Mesothelial cell of epicardium (in vitro differentiated cells): ENCODE results near the gene DNM1. TPM values are rescaled to one million over a fixed set of nuclear protein-coding genes. Genes with fewer than 3 reads are reported as not detected.

Source experiments
- DNase-seq, 2 experiments: peaks; one replicate each; pipeline ENCODE4 v3.0.0; 2021; ENCODE audit warnings: low spot score in 2 of 2; ENCODE audit not compliant: unreplicated experiment in 2 of 2
- H3K27ac Mint-ChIP-seq: 2 replicates; pipeline ENCODE4 v1.8.0; 2021; ENCODE audit warnings: mixed read lengths
- H3K27me3 Mint-ChIP-seq: 2 replicates; pipeline ENCODE4 v1.8.0; 2021; ENCODE audit warnings: low read depth, mixed read lengths
- H3K36me3 Mint-ChIP-seq: 2 replicates; pipeline ENCODE4 v1.8.0; 2021; ENCODE audit warnings: mixed read lengths
- H3K4me1 Mint-ChIP-seq: 2 replicates; pipeline ENCODE4 v1.8.0; 2021; ENCODE audit warnings: mixed read lengths
- H3K4me3 Mint-ChIP-seq: 2 replicates; pipeline ENCODE4 v1.8.0; 2021; ENCODE audit warnings: mild to moderate bottlenecking, moderate library complexity, mixed read lengths
- H3K9me3 Mint-ChIP-seq: 2 replicates; pipeline ENCODE4 v1.8.0; 2021; ENCODE audit warnings: mixed read lengths
- total RNA-seq: library from RNA; stranded (reverse); gene quantifications from 3 replicates; pipeline ENCODE4 v1.2.1, GENCODE V29; 2021
- TF ChIP-seq, protein P1 (sequence below): fragments of 200-600 bp; sonication (generic); IDR thresholded peaks from one replicate; pipeline ENCODE4 v1.5.0; 2021; ENCODE audit warnings: antibody characterized with exemption; ENCODE audit not compliant: unreplicated experiment

The DNM1 gene
- total RNA-seq, 1 donor from 2014 or later: 98.6 TPM

DNA sequence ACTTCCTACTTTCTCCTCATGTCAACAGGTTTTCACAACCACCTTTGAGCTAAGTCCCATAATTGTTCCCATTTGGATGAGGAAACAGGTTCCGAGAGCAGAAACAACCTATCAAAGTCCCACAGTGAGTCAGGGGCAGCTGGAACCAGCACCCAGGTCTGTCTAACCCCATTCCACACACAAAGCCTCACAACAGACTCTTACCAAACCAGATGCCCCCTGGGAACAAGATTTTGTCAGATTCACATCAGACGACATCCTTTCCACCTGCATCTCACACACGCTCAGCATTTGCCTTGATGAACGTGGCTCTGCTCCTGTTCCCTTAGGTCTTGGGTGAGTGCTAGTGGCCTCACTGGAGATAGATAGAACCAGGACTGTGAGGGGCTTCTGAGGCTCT lies 89.9 kb downstream of the DNM1 start:
- no peak for DNase-seq
- Mint-ChIP-seq H3K36me3 (peaks cover 11% of the 10 kb centered on the region), H3K27ac (no peak overlapping the region), H3K4me3 (no peak overlapping the region), H3K9me3 (no peaks in the 10 kb centered on the region), H3K4me1 (peaks cover 1% of the 10 kb centered on the region), H3K27me3 (no peaks in the 10 kb centered on the region)
- TF ChIP-seq, protein P1, sequence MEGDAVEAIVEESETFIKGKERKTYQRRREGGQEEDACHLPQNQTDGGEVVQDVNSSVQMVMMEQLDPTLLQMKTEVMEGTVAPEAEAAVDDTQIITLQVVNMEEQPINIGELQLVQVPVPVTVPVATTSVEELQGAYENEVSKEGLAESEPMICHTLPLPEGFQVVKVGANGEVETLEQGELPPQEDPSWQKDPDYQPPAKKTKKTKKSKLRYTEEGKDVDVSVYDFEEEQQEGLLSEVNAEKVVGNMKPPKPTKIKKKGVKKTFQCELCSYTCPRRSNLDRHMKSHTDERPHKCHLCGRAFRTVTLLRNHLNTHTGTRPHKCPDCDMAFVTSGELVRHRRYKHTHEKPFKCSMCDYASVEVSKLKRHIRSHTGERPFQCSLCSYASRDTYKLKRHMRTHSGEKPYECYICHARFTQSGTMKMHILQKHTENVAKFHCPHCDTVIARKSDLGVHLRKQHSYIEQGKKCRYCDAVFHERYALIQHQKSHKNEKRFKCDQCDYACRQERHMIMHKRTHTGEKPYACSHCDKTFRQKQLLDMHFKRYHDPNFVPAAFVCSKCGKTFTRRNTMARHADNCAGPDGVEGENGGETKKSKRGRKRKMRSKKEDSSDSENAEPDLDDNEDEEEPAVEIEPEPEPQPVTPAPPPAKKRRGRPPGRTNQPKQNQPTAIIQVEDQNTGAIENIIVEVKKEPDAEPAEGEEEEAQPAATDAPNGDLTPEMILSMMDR: no peak

DNA sequence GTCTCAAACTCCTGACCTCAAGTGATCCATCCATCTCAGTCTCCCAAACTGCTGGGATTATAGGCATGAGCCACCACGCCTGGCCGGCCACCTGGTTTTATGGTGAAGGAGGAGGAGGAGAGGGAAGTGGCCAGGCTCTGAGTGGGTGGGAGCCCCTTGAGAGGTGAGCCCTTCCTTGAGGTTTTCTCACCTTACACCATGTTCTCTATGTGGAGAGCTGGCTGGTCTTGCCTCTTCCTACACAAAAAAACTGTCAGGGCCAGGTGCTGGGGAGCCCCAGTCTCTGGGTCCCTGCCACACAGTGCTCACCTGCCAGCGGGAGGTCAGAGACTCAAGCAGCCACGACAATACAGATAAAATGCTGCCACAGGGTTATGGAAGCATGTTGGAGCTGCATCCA lies 91.0 kb downstream of the DNM1 start:
- Mint-ChIP-seq H3K27ac (no peak overlapping the region), H3K36me3 (peaks cover 4% of the 10 kb centered on the region), H3K27me3 (no peaks in the 10 kb centered on the region), H3K4me3 (no peak overlapping the region), H3K9me3 (no peaks in the 10 kb centered on the region), H3K4me1 (peaks cover 7% of the 10 kb centered on the region)
- DNase-seq: no peak
- TF ChIP-seq, protein P1: no peak

DNA sequence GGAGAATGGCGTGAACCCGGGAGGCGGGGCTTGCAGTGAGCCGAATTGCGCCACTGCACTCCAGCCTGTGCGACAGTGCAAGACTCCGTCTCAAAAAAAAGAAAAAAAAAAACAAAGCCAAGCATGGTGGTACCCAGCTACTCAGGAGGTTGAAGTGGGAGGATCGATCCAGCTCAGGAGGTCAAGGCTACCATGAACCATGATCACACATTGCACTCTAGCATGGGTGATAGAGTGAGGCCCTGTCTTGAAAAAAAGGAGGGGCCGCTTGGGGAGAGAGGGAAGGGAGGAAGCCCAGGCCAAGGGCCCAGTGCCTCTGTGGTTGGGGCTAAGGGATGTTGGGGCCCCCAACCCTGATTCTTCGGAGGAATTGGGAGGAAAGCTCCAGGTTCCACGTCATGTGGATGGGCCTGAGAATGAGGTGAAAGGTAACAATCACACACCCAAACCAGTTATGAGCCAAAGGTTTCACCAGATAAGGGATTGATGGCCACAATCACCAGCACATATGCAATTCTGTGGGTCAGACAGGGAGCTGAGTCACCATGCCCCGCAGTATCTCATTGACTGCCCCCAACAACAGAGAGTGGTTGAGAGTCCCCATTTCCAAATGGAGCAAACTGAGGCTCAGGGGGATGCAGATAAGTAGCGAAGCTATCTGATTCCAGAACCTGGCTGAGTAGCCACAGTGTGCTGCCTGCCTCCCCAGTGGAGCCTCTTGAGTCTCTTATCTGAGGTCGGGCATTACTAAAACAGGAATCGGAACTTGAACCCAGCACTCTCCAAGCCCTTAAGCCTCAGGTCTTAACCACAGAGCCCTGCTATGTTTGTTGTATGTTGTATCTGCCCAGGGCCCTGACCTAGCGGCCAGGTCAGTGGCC lies 93.4 kb downstream of the DNM1 start:
- H3K27me3 Mint-ChIP-seq: no peaks in the 10 kb centered on the region
- no peak for DNase-seq
- H3K27ac Mint-ChIP-seq: no peak overlapping the region

DNA sequence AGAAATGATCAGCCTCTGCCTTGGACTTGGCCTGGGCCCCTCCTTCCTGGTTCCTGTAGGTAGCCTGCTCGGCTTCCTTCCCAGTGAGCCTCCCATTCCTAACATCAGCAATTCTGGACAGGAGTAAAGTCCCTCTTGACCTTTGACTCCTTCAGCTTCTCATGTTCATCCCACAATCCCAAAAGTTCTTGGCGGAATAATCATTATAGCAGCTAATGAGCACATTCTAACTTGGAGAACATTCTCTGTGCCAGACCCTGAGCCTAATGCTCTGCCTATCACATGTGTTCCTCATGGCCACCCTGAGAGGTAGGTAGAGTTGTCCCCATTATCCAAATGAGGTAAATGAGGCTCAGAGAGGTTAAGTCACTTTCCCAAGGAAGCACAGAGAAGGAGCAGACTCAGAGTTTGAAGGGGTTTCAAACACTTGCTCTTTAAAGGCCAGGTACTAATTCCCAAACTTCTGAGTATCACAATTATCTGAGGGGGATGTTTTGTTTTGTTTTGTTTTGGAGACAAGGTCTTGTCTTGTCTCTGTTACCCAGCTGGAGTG lies 94.1 kb downstream of the DNM1 start:
- TF ChIP-seq, protein P1: no peak
- Mint-ChIP-seq H3K27me3 (no peaks in the 10 kb centered on the region), H3K4me3 (no peak overlapping the region), H3K27ac (no peak overlapping the region), H3K9me3 (no peaks in the 10 kb centered on the region), H3K4me1 (peaks cover 7% of the 10 kb centered on the region), H3K36me3 (peaks cover 3% of the 10 kb centered on the region)
- DNase-seq: no peak

More for the DNA sequence above, 93.4 kb downstream of the DNM1 start:
- peaks cover 3% of the 10 kb centered on the region for H3K36me3 Mint-ChIP-seq
- H3K4me1 Mint-ChIP-seq: peaks cover 7% of the 10 kb centered on the region
- H3K4me3 Mint-ChIP-seq: no peak overlapping the region
- H3K9me3 Mint-ChIP-seq: no peaks in the 10 kb centered on the region
- TF ChIP-seq, protein P1: no peak

DNA sequence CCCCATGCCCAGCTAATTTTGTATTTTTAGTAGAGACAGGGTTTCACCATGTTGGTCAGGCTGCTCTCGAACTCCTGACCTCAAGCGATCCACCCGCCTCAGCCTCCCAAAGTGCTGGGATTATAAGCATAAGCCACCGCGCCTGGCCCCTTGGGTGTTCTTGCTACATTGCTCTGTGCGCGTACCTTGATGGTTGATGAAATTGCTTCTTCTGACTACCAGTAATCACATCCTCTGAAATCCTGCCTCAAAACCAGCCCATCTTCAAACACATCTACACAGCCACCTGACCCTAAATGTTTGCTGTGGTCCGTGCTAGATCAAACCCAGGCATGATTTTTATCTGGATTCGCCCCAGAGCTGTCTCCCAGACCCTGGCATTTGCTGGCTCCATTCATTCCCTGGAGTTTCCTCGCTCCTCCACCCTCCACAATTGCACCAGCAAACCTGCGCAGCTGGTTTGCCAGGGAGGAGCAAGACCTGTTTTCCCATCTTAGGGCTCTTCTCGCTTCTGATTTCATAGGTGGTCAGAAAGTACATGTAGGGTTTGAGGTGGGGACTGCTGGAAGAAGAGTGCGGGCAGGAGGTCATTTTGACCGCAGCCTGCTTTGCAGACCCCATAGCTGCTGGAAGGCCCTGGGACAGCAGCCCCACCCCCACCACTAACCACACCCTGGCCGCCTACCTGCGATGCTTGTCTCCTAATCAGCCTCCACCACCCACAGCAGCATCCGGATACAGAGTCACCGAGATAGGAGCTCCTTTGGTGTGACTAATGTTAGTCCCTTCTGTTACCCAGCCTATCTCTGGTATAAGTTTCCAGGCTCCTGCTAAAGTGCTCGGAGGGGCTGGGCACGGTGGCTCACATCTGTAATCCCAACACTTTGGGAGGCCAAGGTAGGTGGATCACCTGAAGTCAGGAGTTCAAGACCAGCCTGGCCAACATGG lies 95.6 kb downstream of the DNM1 start:
- Mint-ChIP-seq H3K4me1 (peaks cover 7% of the 10 kb centered on the region), H3K9me3 (no peaks in the 10 kb centered on the region), H3K4me3 (no peak overlapping the region), H3K27me3 (no peaks in the 10 kb centered on the region), H3K36me3 (peaks cover 2% of the 10 kb centered on the region), H3K27ac (peak overlapping the region; percentile 47)
- no peak for DNase-seq
- TF ChIP-seq, protein P1: no peak
